Measurements from ENCODE around the gene FARSB.
"Not testable (repeated sequence)": the region's sequence is repeated elsewhere in the genome, so short reads cannot be mapped to it uniquely, and the experiment has no call there.

Gene FARSB

GRCh38 chr2:222655787-222656525 is at the start of gene FARSB:
FARSB (minus strand) TSS chr2:222656092; CDS start chr2:222656073, 19 bp downstream.
- peak; percentile 93 to 95 for DNase-seq

GRCh38 chr2:222703886-222704285 is 48.0 kb upstream of the FARSB start:
- DNase-seq: no peak

- DNase-seq: no peak
These were observed 47.2 kb upstream of the FARSB start for GRCh38 chr2:222703091-222703490.

- no peak for DNase-seq
These were observed 45.8 kb upstream of the FARSB start for GRCh38 chr2:222701721-222702131.

GRCh38 chr2:222701233-222701632 is 45.3 kb upstream of the FARSB start:
- no peak for DNase-seq

- DNase-seq: no peak
These were observed 42.4 kb upstream of the FARSB start for GRCh38 chr2:222698276-222698675.

GRCh38 chr2:222693837-222694236 is 37.9 kb upstream of the FARSB start:
- DNase-seq: no peak

- not testable (repeated sequence) for DNase-seq
These were observed 37.5 kb upstream of the FARSB start for GRCh38 chr2:222693413-222693812.

GRCh38 chr2:222690564-222691200 is 34.8 kb upstream of the FARSB start:
- peak; percentile 83 to 85 for DNase-seq

GRCh38 chr2:222689322-222689721 is 33.4 kb upstream of the FARSB start:
- no peak for DNase-seq

- DNase-seq: no peak
These were observed 33.0 kb upstream of the FARSB start for GRCh38 chr2:222688917-222689316.

- no peak for DNase-seq
These were observed 30.3 kb upstream of the FARSB start for GRCh38 chr2:222686086-222686750.

- DNase-seq: no peak
These were observed 27.9 kb upstream of the FARSB start for GRCh38 chr2:222683805-222684204.

- no peak for DNase-seq
These were observed 22.1 kb upstream of the FARSB start for GRCh38 chr2:222677981-222678380.

- DNase-seq: no peak
These were observed 18.0 kb upstream of the FARSB start for GRCh38 chr2:222673883-222674282.

GRCh38 chr2:222673273-222673672 is 17.4 kb upstream of the FARSB start:
- no peak for DNase-seq

- DNase-seq: no peak
These were observed 16.1 kb upstream of the FARSB start for GRCh38 chr2:222672068-222672401.

GRCh38 chr2:222671259-222672067 is 15.6 kb upstream of the FARSB start, which contains the start of gene MOGAT1:
MOGAT1 (plus strand) TSS chr2:222671658; CDS start chr2:222671786, 128 bp downstream.
- DNase-seq: no peak

- no peak for DNase-seq
These were observed 14.5 kb upstream of the FARSB start for GRCh38 chr2:222670191-222671038.

GRCh38 chr2:222669353-222669752 is 13.5 kb upstream of the FARSB start:
- DNase-seq: no peak

- no peak for DNase-seq
These were observed 12.7 kb upstream of the FARSB start for GRCh38 chr2:222668494-222669154.

- DNase-seq: no peak
These were observed 7.6 kb upstream of the FARSB start for GRCh38 chr2:222663479-222663878.
